Uterus (tissue), 2 donors: ENCODE data around the gene WDR5.

Experiments used
- POLR2A ChIP-seq, 2 donors: fragments of 450-650 bp; IDR thresholded peaks; one replicate each; pipeline ENCODE4 v1.6.1; 2016; ENCODE audit warnings: antibody characterized with exemption in 2 of 2, mild to moderate bottlenecking in 1 of 2, moderate library complexity in 1 of 2
- TF ChIP-seq, protein P1 (sequence below), 4 experiments: fragments of 200-600 bp in 2 of 4; fragments of 450-650 bp in 2 of 4; sonication (generic) in 2 of 4; IDR thresholded peaks; one replicate each; pipeline ENCODE4 v1.5.1; 2016 to 2019; ENCODE audit warnings: antibody characterized with exemption in 4 of 4, mild to moderate bottlenecking in 2 of 4, moderate library complexity in 1 of 4

GRCh38 chr9:134191455-134192209, 55.8 kb downstream of the WDR5 start:
- TF ChIP-seq, protein P1, sequence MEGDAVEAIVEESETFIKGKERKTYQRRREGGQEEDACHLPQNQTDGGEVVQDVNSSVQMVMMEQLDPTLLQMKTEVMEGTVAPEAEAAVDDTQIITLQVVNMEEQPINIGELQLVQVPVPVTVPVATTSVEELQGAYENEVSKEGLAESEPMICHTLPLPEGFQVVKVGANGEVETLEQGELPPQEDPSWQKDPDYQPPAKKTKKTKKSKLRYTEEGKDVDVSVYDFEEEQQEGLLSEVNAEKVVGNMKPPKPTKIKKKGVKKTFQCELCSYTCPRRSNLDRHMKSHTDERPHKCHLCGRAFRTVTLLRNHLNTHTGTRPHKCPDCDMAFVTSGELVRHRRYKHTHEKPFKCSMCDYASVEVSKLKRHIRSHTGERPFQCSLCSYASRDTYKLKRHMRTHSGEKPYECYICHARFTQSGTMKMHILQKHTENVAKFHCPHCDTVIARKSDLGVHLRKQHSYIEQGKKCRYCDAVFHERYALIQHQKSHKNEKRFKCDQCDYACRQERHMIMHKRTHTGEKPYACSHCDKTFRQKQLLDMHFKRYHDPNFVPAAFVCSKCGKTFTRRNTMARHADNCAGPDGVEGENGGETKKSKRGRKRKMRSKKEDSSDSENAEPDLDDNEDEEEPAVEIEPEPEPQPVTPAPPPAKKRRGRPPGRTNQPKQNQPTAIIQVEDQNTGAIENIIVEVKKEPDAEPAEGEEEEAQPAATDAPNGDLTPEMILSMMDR (IDR thresholded peaks at IDR 0.05), result no peak
- no peak for TF ChIP-seq POLR2A (IDR thresholded peaks at IDR 0.05)
